ENCODE results near the gene ODAD4. TPM values are rescaled to one million over a fixed set of nuclear protein-coding genes. Genes with fewer than 3 reads are reported as not detected.

The ODAD4 gene
- total RNA-seq, 2 donors from 2014 or later = 0.55 to 4.3 TPM

- no peak for DNase-seq (ENCODE audit: low spot score)
- Histone ChIP-seq H3K9me3 (no peaks in the 10 kb centered on the region), H3K27ac (no peak overlapping the region), H3K4me3 (no peak overlapping the region), H3K36me3 (no peaks in the 10 kb centered on the region), H3K4me1 (replicated peaks) (no peaks in the 10 kb centered on the region), H3K27me3 (replicated peaks; ENCODE audit: insufficient read depth) (no peaks in the 10 kb centered on the region)
- TF ChIP-seq POLR2A (IDR thresholded peaks at IDR 0.05) = no peak
- no peak for TF ChIP-seq CTCF (IDR thresholded peaks at IDR 0.05)
- TF ChIP-seq POLR2AphosphoS5 (IDR thresholded peaks at IDR 0.05) = no peak
- intact Hi-C loops (cut with DNase I) = no loop called here
- WGBS = 83% methylated on average over 11 of the region's 11 CpGs
Observed at GRCh38 chr17:41948762-41949460, 18.5 kb downstream of the ODAD4 start.

- DNase-seq (ENCODE audit: low spot score) = no peak
- Histone ChIP-seq H3K27me3 (replicated peaks; ENCODE audit: insufficient read depth) (no peaks in the 10 kb centered on the region), H3K36me3 (no peaks in the 10 kb centered on the region), H3K27ac (no peak overlapping the region), H3K9me3 (no peaks in the 10 kb centered on the region), H3K4me3 (no peak overlapping the region), H3K4me1 (replicated peaks) (no peaks in the 10 kb centered on the region)
- 90% methylated on average over 6 of the region's 6 CpGs for WGBS
- TF ChIP-seq POLR2AphosphoS5 (IDR thresholded peaks at IDR 0.05) = no peak
- TF ChIP-seq CTCF (IDR thresholded peaks at IDR 0.05) = no peak
- TF ChIP-seq POLR2A (IDR thresholded peaks at IDR 0.05) = no peak
- intact Hi-C loops (cut with DNase I) = no loop called here
Observed at GRCh38 chr17:41956522-41956921, 26.1 kb downstream of the ODAD4 start.

GRCh38 chr17:41957031-41957868 is 26.8 kb downstream of the ODAD4 start:
- H3K27me3 ChIP-seq (replicated peaks; ENCODE audit: insufficient read depth) = no peaks in the 10 kb centered on the region
- no peak for DNase-seq (ENCODE audit: low spot score)
- no peaks in the 10 kb centered on the region for H3K4me1 ChIP-seq (replicated peaks)
- H3K4me3 ChIP-seq = no peak overlapping the region
- TF ChIP-seq POLR2AphosphoS5 (IDR thresholded peaks at IDR 0.05) = no peak
- TF ChIP-seq POLR2A (IDR thresholded peaks at IDR 0.05) = no peak
- H3K9me3 ChIP-seq = no peaks in the 10 kb centered on the region
- intact Hi-C loops (cut with DNase I) = no loop called here
- H3K27ac ChIP-seq = no peak overlapping the region
- H3K36me3 ChIP-seq = no peaks in the 10 kb centered on the region
- 72% methylated on average over 11 of the region's 11 CpGs for WGBS

GRCh38 chr17:41957869-41958439 is 27.5 kb downstream of the ODAD4 start:
- H3K4me1 ChIP-seq (replicated peaks) = no peaks in the 10 kb centered on the region
- H3K9me3 ChIP-seq = no peaks in the 10 kb centered on the region
- H3K27me3 ChIP-seq (replicated peaks; ENCODE audit: insufficient read depth) = no peaks in the 10 kb centered on the region
- no peak for DNase-seq (ENCODE audit: low spot score)
- 87% methylated on average over 6 of the region's 6 CpGs for WGBS
- TF ChIP-seq CTCF (IDR thresholded peaks at IDR 0.05) = no peak
- TF ChIP-seq POLR2AphosphoS5 (IDR thresholded peaks at IDR 0.05) = no peak
- TF ChIP-seq POLR2A (IDR thresholded peaks at IDR 0.05) = no peak
- no peak overlapping the region for H3K27ac ChIP-seq
- no peaks in the 10 kb centered on the region for H3K36me3 ChIP-seq
- intact Hi-C loops (cut with DNase I) = no loop called here
- no peak overlapping the region for H3K4me3 ChIP-seq

GRCh38 chr17:41959030-41959335 is 28.6 kb downstream of the ODAD4 start:
- no peak for TF ChIP-seq POLR2A (IDR thresholded peaks at IDR 0.05)
- H3K4me1 ChIP-seq (replicated peaks) = no peaks in the 10 kb centered on the region
- H3K9me3 ChIP-seq = no peaks in the 10 kb centered on the region
- H3K27me3 ChIP-seq (replicated peaks; ENCODE audit: insufficient read depth) = no peaks in the 10 kb centered on the region
- H3K36me3 ChIP-seq = no peaks in the 10 kb centered on the region
- DNase-seq (ENCODE audit: low spot score) = no peak
- H3K4me3 ChIP-seq = no peak overlapping the region
- no peak overlapping the region for H3K27ac ChIP-seq
- intact Hi-C loops (cut with DNase I) = no loop called here
- WGBS = 83% methylated on average over 2 of the region's 2 CpGs
